HCT116 (cell line): ENCODE results near the gene MEIOC. TPM values are rescaled to one million over a fixed set of nuclear protein-coding genes. Genes with fewer than 3 reads are reported as not detected.
"Not testable (repeated sequence)": the region's sequence is repeated elsewhere in the genome, so short reads cannot be mapped to it uniquely, and the experiment has no call there.

ENCODE experiments used
- ATAC-seq: fragments of 200-7000 bp; cut with Tn5 transposase; 2 replicates; pipeline ENCODE4 v1.9.1; 2020; ENCODE audit warnings: mild to moderate bottlenecking, moderate library complexity
- BruUV-seq: library from RNA; stranded (reverse); fragments of 400-500 nt; replicated peaks from 2 replicates; lab custom pipeline; 2021; lab: Mats Ljungman, UMichigan
- CTCF ChIA-PET: fragments of 300-600 bp; sonication (Branson Sonifier 250); formaldehyde crosslinking; loops from one replicate; lab custom pipeline; 2021; ENCODE audit warnings: antibody characterized with exemption; lab: Charles Lee
- POLR2A ChIA-PET: fragments of 300-600, 350-600 bp; sonication (Branson Sonifier 250); formaldehyde crosslinking; loops from one replicate; lab custom pipeline; 2021; ENCODE audit warnings: antibody characterized with exemption; lab: Charles Lee
- RAD21 ChIA-PET, 2 experiments: fragments of 300-600 bp; sonication (Branson Sonifier 250); formaldehyde crosslinking; loops; one replicate each; lab custom pipeline; 2023; ENCODE audit warnings: low total read pairs in 2 of 2; ENCODE audit not compliant: uncharacterized antibody in 2 of 2, unreplicated experiment in 2 of 2, low non-redundant PET in 1 of 2; lab: Charles Lee
- DNase-seq: peaks from one replicate; pipeline ENCODE4 v3.0.0-alpha.2; 2010; ENCODE audit warnings: low read depth, low spot score
- H2AFZ ChIP-seq: fragments of 200-600 bp; shearing (Covaris generic), sonication (generic); 2 replicates; pipeline ENCODE4 v1.6.1; 2017; ENCODE audit warnings: low read depth, mixed run types, mixed read lengths, antibody characterized with exemption, low read length; ENCODE audit not compliant: poor library complexity, severe bottlenecking
- H3K27ac ChIP-seq: 2 replicates; pipeline ENCODE4 v1.5.1; 2012; ENCODE audit warnings: low read depth, low read length
- H3K27me3 ChIP-seq: fragments of 200-600 bp; sonication (generic); 2 replicates; pipeline ENCODE4 v1.6.1; 2016; ENCODE audit warnings: mixed run types, low read length, mixed read lengths; ENCODE audit not compliant: insufficient read depth
- H3K36me3 ChIP-seq, 2 experiments: fragments of 200-500 bp in 1 of 2; fragments of 200-600 bp in 1 of 2; sonication (Bioruptor generic) in 1 of 2; sonication (generic) in 1 of 2; 2 replicates each; pipeline versions ENCODE4 v1.5.1 to v1.6.1; 2014 to 2016; ENCODE audit warnings: low read length in 2 of 2, inconsistent platforms in 1 of 2, mixed read lengths in 1 of 2, mixed run types in 1 of 2; ENCODE audit not compliant: insufficient read depth in 2 of 2, control insufficient read depth in 1 of 2
- H3K4me1 ChIP-seq, 2 experiments: fragments of 200-600 bp in 1 of 2; sonication (generic) in 1 of 2; 2 replicates each; pipeline versions ENCODE4 v1.5.1 to v1.6.1; 2012 to 2017; ENCODE audit warnings: low read length in 2 of 2, inconsistent platforms in 1 of 2, mild to moderate bottlenecking in 1 of 2, mixed read lengths in 1 of 2, mixed run types in 1 of 2, moderate library complexity in 1 of 2; ENCODE audit not compliant: insufficient read depth in 2 of 2, control insufficient read depth in 1 of 2
- H3K4me2 ChIP-seq: fragments of 200-600 bp; sonication (generic); 2 replicates; pipeline ENCODE4 v1.6.1; 2017; ENCODE audit warnings: mixed run types, low read length, mixed read lengths
- H3K4me3 ChIP-seq, 2 experiments: fragments of 200-600 bp in 1 of 2; sonication (generic) in 1 of 2; replicated peaks in 1 of 2; 2 replicates each; pipeline ENCODE4 v1.5.1; 2011 to 2016; ENCODE audit warnings: low read length in 2 of 2, control low read depth in 1 of 2, low read depth in 1 of 2, mild to moderate bottlenecking in 1 of 2, mixed read lengths in 1 of 2, mixed run types in 1 of 2
- H3K79me2 ChIP-seq: fragments of 200-600 bp; sonication (generic); 2 replicates; pipeline ENCODE4 v1.6.1; 2017; ENCODE audit warnings: mild to moderate bottlenecking, mixed run types, low read length, moderate library complexity, mixed read lengths; ENCODE audit not compliant: insufficient read depth
- H3K9ac ChIP-seq: fragments of 200-600 bp; sonication (generic); 2 replicates; pipeline ENCODE4 v1.6.1; 2016; ENCODE audit warnings: low read length, mixed read lengths
- H3K9me2 ChIP-seq: fragments of 200-600 bp; sonication (generic), shearing (Covaris generic); 2 replicates; pipeline ENCODE4 v1.6.1; 2017; ENCODE audit warnings: mixed run types, mild to moderate bottlenecking, moderate library complexity; ENCODE audit not compliant: insufficient read depth
- H3K9me3 ChIP-seq, 2 experiments: fragments of 200-500 bp in 1 of 2; fragments of 200-600 bp in 1 of 2; sonication (Bioruptor generic) in 1 of 2; sonication (generic) in 1 of 2; 2 replicates each; pipeline ENCODE4 v1.6.1; 2014 to 2017; ENCODE audit warnings: low read length in 2 of 2, mixed read lengths in 2 of 2, inconsistent platforms in 1 of 2, low read depth in 1 of 2, mild to moderate bottlenecking in 1 of 2, mixed run types in 1 of 2, moderate library complexity in 1 of 2; ENCODE audit not compliant: control insufficient read depth in 1 of 2, insufficient read depth in 1 of 2
- H4K20me1 ChIP-seq: fragments of 200-600 bp; sonication (generic), shearing (Covaris generic); 2 replicates; pipeline ENCODE4 v1.6.1; 2017; ENCODE audit warnings: mixed run types, mild to moderate bottlenecking, moderate library complexity; ENCODE audit not compliant: insufficient read depth
- CEBPB ChIP-seq: IDR thresholded peaks from 2 replicates; pipeline ENCODE4 v1.6.1; 2012; ENCODE audit warnings: low read depth
- CTCF ChIP-seq, 3 experiments: fragments of 200-600 bp in 1 of 3; sonication (generic) in 1 of 3; IDR thresholded peaks in 2 of 3; conservative IDR thresholded peaks in 1 of 3; 2 replicates each; pipeline ENCODE4 v1.5.1; 2012 to 2017; ENCODE audit warnings: low read depth in 2 of 3, low read length in 2 of 3, antibody characterized with exemption in 1 of 3, borderline replicate concordance in 1 of 3, control low read depth in 1 of 3, mild to moderate bottlenecking in 1 of 3, mixed read lengths in 1 of 3, mixed run types in 1 of 3, moderate library complexity in 1 of 3; ENCODE audit not compliant: insufficient read depth in 1 of 3
- FOSL1 ChIP-seq: IDR thresholded peaks from 2 replicates; pipeline ENCODE4 v1.6.1; 2012; ENCODE audit warnings: low read depth
- POLR2AphosphoS5 ChIP-seq: IDR thresholded peaks from 2 replicates; pipeline ENCODE4 v1.6.1; 2011; ENCODE audit warnings: mild to moderate bottlenecking, low read depth, low read length, moderate library complexity
- RAD21 ChIP-seq: IDR thresholded peaks from 2 replicates; pipeline ENCODE4 v1.6.1; 2012; ENCODE audit warnings: low read depth, mild to moderate bottlenecking
- intact Hi-C: fragments of 100-400 bp; cut with micrococcal nuclease; formaldehyde crosslinking; loops from 2 replicates; pipeline ENCODE4 v1.10.0; 2022
- total RNA-seq: library from RNA; stranded (reverse); gene quantifications from one replicate; pipeline ENCODE4 v1.2.1, GENCODE V29; 2021; ENCODE audit not compliant: unreplicated experiment

MEIOC gene
- total RNA-seq, 1 experiment from 2014 or later, result not detected

GRCh38 chr17:44634401-44634800, 21.9 kb upstream of the MEIOC start:
- RAD21 ChIA-PET, H3K4me2 ChIP-seq, POLR2A ChIA-PET: not testable (repeated sequence)

GRCh38 chr17:44636562-44636961, 19.7 kb upstream of the MEIOC start:
- Histone ChIP-seq H3K79me2 (no peaks in the 10 kb centered on the region), H3K4me2 (no peak overlapping the region), H4K20me1 (no peaks in the 10 kb centered on the region), H3K4me1 (no peaks in the 10 kb centered on the region), H3K27me3 (no peaks in the 10 kb centered on the region), H3K9me3 (no peaks in the 10 kb centered on the region), H3K9me2 (no peaks in the 10 kb centered on the region), H3K27ac (no peak overlapping the region)
- RAD21 ChIA-PET, result no interaction called here
- DNase-seq, result peak; percentile 13
- TF ChIP-seq CTCF (IDR thresholded peaks at IDR 0.05 in 2 of 3, conservative IDR thresholded peaks at IDR 0.05 in 1 of 3; ENCODE audit: borderline replicate concordance in 1 of 3, insufficient read depth in 1 of 3, low read depth in 2 of 3, low read length in 2 of 3) (peak; percentile 4 to 55 (median 36); a peak in 2 of 6 replicates), POLR2AphosphoS5 (no peak), CEBPB (peak; percentile 65), RAD21 (peak; percentile 75), FOSL1 (no peak)
- TF ChIP-seq, all 23 proteins: peak for 3
- ChIA-PET CTCF (interaction anchor here (1.5 kb wide), 1 partner anchor 103 kb away, joined by 23 read pairs; no protein-coding TSS in a partner anchor), POLR2A (interaction anchor here (0.6 kb wide), 1 partner anchor 412 kb away, joined by 3 read pairs; no protein-coding TSS in a partner anchor)
- no peak overlapping the region for H3K9ac ChIP-seq
- BruUV-seq, result no TSS peak
- ATAC-seq, result 0 out of 2 replicates have a peak, but pooled peaks have one; percentile 47
- H2AFZ ChIP-seq, result peak overlapping the region; percentile 45
- intact Hi-C loops, result loop anchor here (1.0 kb wide), 1 partner anchor 103 kb away; no protein-coding TSS in a partner anchor
- no peaks in the 10 kb centered on the region for H3K36me3 ChIP-seq
- H3K4me3 ChIP-seq, result no peak overlapping the region

More at GRCh38 chr17:44634401-44634800, 21.9 kb upstream of the MEIOC start:
- H3K4me1 ChIP-seq, H3K27ac ChIP-seq, H3K79me2 ChIP-seq, BruUV-seq, intact Hi-C loops, H3K9ac ChIP-seq, H3K4me3 ChIP-seq: not testable (repeated sequence)
- CTCF ChIA-PET, result interaction anchor here (1.0 to 5.8 kb wide), 3 partner anchors 11 to 690 kb away, joined by 3 to 32 read pairs (median 4); no protein-coding TSS in a partner anchor
- peak in 1 of 3 experiments; percentile 16; a peak in 1 of 6 replicates for TF ChIP-seq CTCF (IDR thresholded peaks at IDR 0.05 in 2 of 3, conservative IDR thresholded peaks at IDR 0.05 in 1 of 3; ENCODE audit: borderline replicate concordance in 1 of 3, insufficient read depth in 1 of 3, low read depth in 2 of 3, low read length in 2 of 3)
- peak; percentile 38; the same call in 1 of the 2 replicates for TF ChIP-seq RAD21
- TF ChIP-seq, all 23 proteins: peak for 2; not testable (repeated sequence) for 21
- not testable (repeated sequence) for ATAC-seq, H3K27me3 ChIP-seq, H3K9me2 ChIP-seq, H3K9me3 ChIP-seq, H3K36me3 ChIP-seq, DNase-seq, H2AFZ ChIP-seq, H4K20me1 ChIP-seq
